Upper lobe of right lung (tissue), 1 donor: ENCODE data around the gene PRDM16. TPM values are rescaled to one million over a fixed set of nuclear protein-coding genes. Genes with fewer than 3 reads are reported as not detected.

ENCODE experiments used
- ATAC-seq: fragments of 200-7000 bp; cut with Tn5 transposase; one replicate; pipeline ENCODE4 v1.9.1; 2020; ENCODE audit warnings: mild to moderate bottlenecking, moderate library complexity
- DNase-seq: peaks from one replicate; pipeline ENCODE4 v3.0.0-alpha.2; 2020
- H3K27ac ChIP-seq: fragments of 200-600 bp; one replicate; pipeline ENCODE4 v1.8.0; 2022
- H3K27me3 ChIP-seq: fragments of 200-600 bp; one replicate; pipeline ENCODE4 v1.8.0; 2022; ENCODE audit warnings: mild to moderate bottlenecking
- H3K36me3 ChIP-seq: fragments of 200-600 bp; one replicate; pipeline ENCODE4 v1.8.0; 2022
- H3K4me1 ChIP-seq: fragments of 200-600 bp; one replicate; pipeline ENCODE4 v1.8.0; 2022
- H3K4me3 ChIP-seq: fragments of 200-600 bp; one replicate; pipeline ENCODE4 v1.8.0; 2022; ENCODE audit warnings: mild to moderate bottlenecking
- H3K9me3 ChIP-seq: fragments of 200-600 bp; one replicate; pipeline ENCODE4 v1.8.0; 2022
- intact Hi-C: fragments of 100-400 bp; cut with DNase I; formaldehyde crosslinking; loops from one replicate; pipeline ENCODE4 v1.11.0; 2022
- total RNA-seq: library from RNA; stranded (reverse); fragmentation: NEBNext Ultra II Directional; extraction: Animal tissue kit (Norgen Biotek cat#: 25700); gene quantifications from one replicate; pipeline ENCODE4 v1.2.1, GENCODE V29; 2021
- TF ChIP-seq, protein P1 (sequence below): fragments of 200-600 bp; IDR thresholded peaks from one replicate; pipeline ENCODE4 v1.8.0; 2022; ENCODE audit warnings: antibody characterized with exemption
- donor health status: DM: no; HTN: yes; CAD: no; lungs with severe emphysema.

The PRDM16 gene
- total RNA-seq, 1 donor from 2014 or later, result 21.0 TPM

- intact Hi-C loops, result no loop called here
- ATAC-seq (no peak), DNase-seq (no peak)
- H3K27ac ChIP-seq, result no peak overlapping the region
- TF ChIP-seq, protein P1, sequence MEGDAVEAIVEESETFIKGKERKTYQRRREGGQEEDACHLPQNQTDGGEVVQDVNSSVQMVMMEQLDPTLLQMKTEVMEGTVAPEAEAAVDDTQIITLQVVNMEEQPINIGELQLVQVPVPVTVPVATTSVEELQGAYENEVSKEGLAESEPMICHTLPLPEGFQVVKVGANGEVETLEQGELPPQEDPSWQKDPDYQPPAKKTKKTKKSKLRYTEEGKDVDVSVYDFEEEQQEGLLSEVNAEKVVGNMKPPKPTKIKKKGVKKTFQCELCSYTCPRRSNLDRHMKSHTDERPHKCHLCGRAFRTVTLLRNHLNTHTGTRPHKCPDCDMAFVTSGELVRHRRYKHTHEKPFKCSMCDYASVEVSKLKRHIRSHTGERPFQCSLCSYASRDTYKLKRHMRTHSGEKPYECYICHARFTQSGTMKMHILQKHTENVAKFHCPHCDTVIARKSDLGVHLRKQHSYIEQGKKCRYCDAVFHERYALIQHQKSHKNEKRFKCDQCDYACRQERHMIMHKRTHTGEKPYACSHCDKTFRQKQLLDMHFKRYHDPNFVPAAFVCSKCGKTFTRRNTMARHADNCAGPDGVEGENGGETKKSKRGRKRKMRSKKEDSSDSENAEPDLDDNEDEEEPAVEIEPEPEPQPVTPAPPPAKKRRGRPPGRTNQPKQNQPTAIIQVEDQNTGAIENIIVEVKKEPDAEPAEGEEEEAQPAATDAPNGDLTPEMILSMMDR, result no peak
- H3K4me1 ChIP-seq, result no peaks in the 10 kb centered on the region
- no peaks in the 10 kb centered on the region for H3K9me3 ChIP-seq
- no peaks in the 10 kb centered on the region for H3K27me3 ChIP-seq
- no peak overlapping the region for H3K4me3 ChIP-seq
- H3K36me3 ChIP-seq, result no peaks in the 10 kb centered on the region
These were observed 136.8 kb downstream of the PRDM16 start for GRCh38 chr1:3205815-3206214.

DNA sequence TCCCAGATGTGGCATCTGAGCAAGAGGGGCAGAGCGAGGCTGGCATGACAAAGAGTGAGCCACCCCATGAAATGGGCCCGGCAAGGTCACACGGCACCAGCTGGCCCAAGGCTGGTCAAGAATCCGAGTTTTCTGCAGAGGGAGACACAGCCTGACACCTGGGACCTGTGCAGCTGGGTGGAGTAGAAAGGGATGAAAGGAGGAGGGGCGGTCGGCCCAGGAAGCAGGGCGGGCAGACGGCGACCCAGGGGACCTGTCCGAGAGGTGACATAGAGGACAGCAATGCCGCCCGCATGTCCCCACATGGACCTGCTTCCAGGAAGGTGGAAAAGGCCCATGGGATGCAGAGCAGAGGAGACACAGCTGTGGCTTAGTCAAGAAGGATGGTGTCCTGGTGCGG is 137.7 kb downstream of the PRDM16 start:
- TF ChIP-seq, protein P1, result no peak
- ATAC-seq (no peak), DNase-seq (no peak)
- no peaks in the 10 kb centered on the region for H3K4me1 ChIP-seq
- H3K36me3 ChIP-seq, result no peaks in the 10 kb centered on the region
- no peak overlapping the region for H3K4me3 ChIP-seq
- H3K27me3 ChIP-seq, result no peaks in the 10 kb centered on the region
- H3K9me3 ChIP-seq, result no peaks in the 10 kb centered on the region
- H3K27ac ChIP-seq, result no peak overlapping the region
- intact Hi-C loops, result no loop called here

GRCh38 chr1:3207217-3207848 is 138.3 kb downstream of the PRDM16 start:
- intact Hi-C loops, result no loop called here
- H3K4me3 ChIP-seq, result no peak overlapping the region
- no peaks in the 10 kb centered on the region for H3K36me3 ChIP-seq
- DNase-seq (no peak), ATAC-seq (no peak)
- H3K27ac ChIP-seq, result no peak overlapping the region
- TF ChIP-seq, protein P1, result no peak
- no peaks in the 10 kb centered on the region for H3K9me3 ChIP-seq
- H3K4me1 ChIP-seq, result no peaks in the 10 kb centered on the region
- no peaks in the 10 kb centered on the region for H3K27me3 ChIP-seq

GRCh38 chr1:3208819-3209200 is 139.8 kb downstream of the PRDM16 start:
- Histone ChIP-seq H3K4me1 (no peaks in the 10 kb centered on the region), H3K27me3 (no peaks in the 10 kb centered on the region), H3K36me3 (no peaks in the 10 kb centered on the region), H3K4me3 (no peak overlapping the region), H3K9me3 (no peaks in the 10 kb centered on the region), H3K27ac (no peak overlapping the region)
- ATAC-seq (no peak), DNase-seq (no peak)
- intact Hi-C loops, result no loop called here
- TF ChIP-seq, protein P1, result no peak

- TF ChIP-seq, protein P1, result no peak
- no peak overlapping the region for H3K4me3 ChIP-seq
- intact Hi-C loops, result no loop called here
- H3K27ac ChIP-seq, result no peak overlapping the region
- H3K9me3 ChIP-seq, result no peaks in the 10 kb centered on the region
- no peaks in the 10 kb centered on the region for H3K36me3 ChIP-seq
- DNase-seq (no peak), ATAC-seq (no peak)
- no peaks in the 10 kb centered on the region for H3K27me3 ChIP-seq
- H3K4me1 ChIP-seq, result no peaks in the 10 kb centered on the region
These were observed 140.2 kb downstream of the PRDM16 start for GRCh38 chr1:3209201-3209600.
